ENCODE data around the gene TMEM161B. TPM values are rescaled to one million over a fixed set of nuclear protein-coding genes. Genes with fewer than 3 reads are reported as not detected.

TMEM161B gene
- total RNA-seq, result 16.7 and 16.9 TPM in 2 replicates
- long read RNA-seq, partial matches to known transcripts, result 2 of 10 reads
- long read RNA-seq, other reads (novel, unspliced or antisense), result 7 of 10 reads

DNA sequence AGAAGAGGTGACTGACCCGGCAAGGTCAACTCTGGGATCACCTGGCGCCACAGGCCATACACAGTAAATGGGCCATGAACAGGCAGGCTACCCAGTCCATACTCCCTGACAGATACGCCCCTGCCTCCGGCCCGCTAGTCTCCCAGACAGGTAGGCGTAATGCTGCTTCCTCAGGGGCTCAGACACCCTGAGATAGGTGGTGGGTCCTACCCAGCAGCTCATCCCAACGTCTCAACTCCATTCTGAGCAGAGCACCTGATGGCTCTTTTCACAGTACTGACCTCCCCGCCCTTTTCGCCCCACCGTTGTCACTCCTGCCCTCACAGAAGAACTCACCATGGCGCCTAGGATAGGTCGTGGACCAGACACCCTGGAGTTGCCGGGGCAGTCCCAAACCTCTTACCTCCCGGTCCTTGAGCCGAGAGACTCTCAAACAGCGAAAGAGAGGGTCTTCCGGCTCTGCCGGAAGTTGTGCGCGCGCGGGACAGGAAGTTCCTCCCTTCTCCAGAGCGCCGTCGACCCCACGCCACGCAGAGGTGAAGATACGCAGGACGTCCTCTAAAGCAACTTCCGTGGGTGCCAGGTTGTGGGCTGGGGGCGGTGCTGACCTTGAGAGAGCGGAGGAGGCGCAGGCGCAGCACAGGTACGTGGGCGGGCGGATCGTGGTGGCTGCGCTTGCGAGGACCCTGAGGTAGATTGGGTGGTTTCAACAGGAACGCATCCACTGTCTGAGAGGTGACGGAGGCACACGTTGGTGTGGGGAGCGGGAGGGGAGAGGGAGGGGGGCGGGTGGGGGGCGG lies at the start of gene TMEM161B:
TMEM161B (minus strand) TSS at position 461 of the 800 bp plus-strand sequence; CDS start at position 339, 122 bp downstream.
- peak within 1 kb of the TSS; percentile 97 for H3K27ac Mint-ChIP-seq (ENCODE audit: unreplicated experiment)
- DNase-seq (ENCODE audit: low read depth, low spot score), result peak; percentile 62
- TF ChIP-seq, protein P1, sequence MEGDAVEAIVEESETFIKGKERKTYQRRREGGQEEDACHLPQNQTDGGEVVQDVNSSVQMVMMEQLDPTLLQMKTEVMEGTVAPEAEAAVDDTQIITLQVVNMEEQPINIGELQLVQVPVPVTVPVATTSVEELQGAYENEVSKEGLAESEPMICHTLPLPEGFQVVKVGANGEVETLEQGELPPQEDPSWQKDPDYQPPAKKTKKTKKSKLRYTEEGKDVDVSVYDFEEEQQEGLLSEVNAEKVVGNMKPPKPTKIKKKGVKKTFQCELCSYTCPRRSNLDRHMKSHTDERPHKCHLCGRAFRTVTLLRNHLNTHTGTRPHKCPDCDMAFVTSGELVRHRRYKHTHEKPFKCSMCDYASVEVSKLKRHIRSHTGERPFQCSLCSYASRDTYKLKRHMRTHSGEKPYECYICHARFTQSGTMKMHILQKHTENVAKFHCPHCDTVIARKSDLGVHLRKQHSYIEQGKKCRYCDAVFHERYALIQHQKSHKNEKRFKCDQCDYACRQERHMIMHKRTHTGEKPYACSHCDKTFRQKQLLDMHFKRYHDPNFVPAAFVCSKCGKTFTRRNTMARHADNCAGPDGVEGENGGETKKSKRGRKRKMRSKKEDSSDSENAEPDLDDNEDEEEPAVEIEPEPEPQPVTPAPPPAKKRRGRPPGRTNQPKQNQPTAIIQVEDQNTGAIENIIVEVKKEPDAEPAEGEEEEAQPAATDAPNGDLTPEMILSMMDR (conservative IDR thresholded peaks at IDR 0.05), result no peak
- peaks cover 10% of the 10 kb centered on the region for H3K9me3 Mint-ChIP-seq
- H3K4me3 Mint-ChIP-seq, result peak within 1 kb of the TSS; percentile 99
- H3K27me3 Mint-ChIP-seq (ENCODE audit: low read depth), result no peaks in the 10 kb centered on the region
- peaks cover 53% of the 10 kb centered on the region for H3K4me1 Mint-ChIP-seq
- peaks cover 42% of the 10 kb centered on the region for H3K36me3 Mint-ChIP-seq (ENCODE audit: low read depth)

DNA sequence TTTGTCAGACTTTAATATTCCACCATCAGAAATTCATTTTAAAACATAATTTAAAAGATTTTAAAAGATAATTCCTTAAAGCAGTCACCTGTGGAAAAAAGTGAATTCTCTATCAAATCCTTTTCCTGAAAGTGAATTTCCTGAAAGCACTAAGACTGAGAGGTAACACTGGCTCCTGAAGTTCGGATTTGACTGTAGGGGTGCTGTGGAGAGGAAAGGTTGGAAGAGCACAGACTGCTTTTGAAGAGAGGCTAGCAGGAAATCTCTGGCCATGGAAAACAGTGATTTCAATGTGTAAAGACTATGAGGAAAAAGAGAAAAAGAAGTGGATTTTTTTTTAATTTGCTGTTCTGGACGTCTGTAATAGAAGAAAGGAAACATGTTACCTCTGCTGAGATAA lies 35.7 kb upstream of the TMEM161B start:
- TF ChIP-seq, protein P1 (conservative IDR thresholded peaks at IDR 0.05), result no peak
- DNase-seq (ENCODE audit: low read depth, low spot score), result no peak
- Mint-ChIP-seq H3K9me3 (peaks cover 6% of the 10 kb centered on the region), H3K4me3 (no peak overlapping the region), H3K36me3 (ENCODE audit: low read depth) (peaks cover 9% of the 10 kb centered on the region), H3K27me3 (ENCODE audit: low read depth) (no peaks in the 10 kb centered on the region), H3K27ac (ENCODE audit: unreplicated experiment) (no peak overlapping the region), H3K4me1 (peaks cover 4% of the 10 kb centered on the region)

DNA sequence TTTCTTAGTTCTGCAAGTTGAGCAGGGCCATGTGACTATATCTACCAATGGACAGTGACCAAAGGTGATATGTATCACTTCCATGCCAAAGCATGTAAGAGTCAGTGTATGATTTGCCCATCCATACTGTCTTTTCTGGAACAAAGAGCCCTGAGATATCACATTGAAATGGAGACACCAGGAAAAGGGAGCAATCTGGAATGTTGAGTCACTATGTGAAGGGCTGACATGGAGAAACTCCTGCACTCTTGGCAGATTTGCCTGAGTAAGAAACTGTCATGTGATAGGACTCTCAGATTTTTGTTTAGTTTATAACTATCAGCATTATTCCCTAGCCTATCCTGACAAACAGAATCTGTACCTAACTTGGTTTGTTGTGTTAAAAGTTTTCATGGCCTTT lies 29.8 kb upstream of the TMEM161B start:
- Mint-ChIP-seq H3K27me3 (ENCODE audit: low read depth) (no peaks in the 10 kb centered on the region), H3K4me1 (no peaks in the 10 kb centered on the region), H3K4me3 (no peak overlapping the region), H3K9me3 (no peaks in the 10 kb centered on the region), H3K36me3 (ENCODE audit: low read depth) (no peaks in the 10 kb centered on the region), H3K27ac (ENCODE audit: unreplicated experiment) (no peak overlapping the region)
- TF ChIP-seq, protein P1 (conservative IDR thresholded peaks at IDR 0.05), result no peak
- no peak for DNase-seq (ENCODE audit: low read depth, low spot score)

DNA sequence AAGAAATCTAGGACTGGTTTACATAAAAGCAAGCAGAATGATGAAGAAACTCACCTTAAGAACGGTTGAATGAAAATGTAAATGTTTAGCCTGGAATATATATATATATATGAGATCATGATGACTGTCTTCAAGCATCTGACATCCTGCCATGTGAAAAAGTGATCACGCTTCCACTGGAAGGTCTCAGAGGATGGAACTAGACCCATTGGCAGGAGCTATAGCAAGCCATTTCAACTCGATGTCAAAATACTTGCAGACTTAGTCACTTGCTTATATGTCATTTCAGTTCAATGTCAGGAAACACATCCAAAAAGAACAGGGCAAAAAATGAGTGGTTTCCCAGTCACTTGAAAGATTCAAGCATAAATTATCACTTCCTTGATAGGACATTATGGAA lies 22.2 kb upstream of the TMEM161B start:
- no peak overlapping the region for H3K4me3 Mint-ChIP-seq
- H3K36me3 Mint-ChIP-seq (ENCODE audit: low read depth), result peaks cover 16% of the 10 kb centered on the region
- no peaks in the 10 kb centered on the region for H3K4me1 Mint-ChIP-seq
- H3K27me3 Mint-ChIP-seq (ENCODE audit: low read depth), result no peaks in the 10 kb centered on the region
- no peak overlapping the region for H3K27ac Mint-ChIP-seq (ENCODE audit: unreplicated experiment)
- DNase-seq (ENCODE audit: low read depth, low spot score), result no peak
- no peaks in the 10 kb centered on the region for H3K9me3 Mint-ChIP-seq
- TF ChIP-seq, protein P1 (conservative IDR thresholded peaks at IDR 0.05), result no peak

DNA sequence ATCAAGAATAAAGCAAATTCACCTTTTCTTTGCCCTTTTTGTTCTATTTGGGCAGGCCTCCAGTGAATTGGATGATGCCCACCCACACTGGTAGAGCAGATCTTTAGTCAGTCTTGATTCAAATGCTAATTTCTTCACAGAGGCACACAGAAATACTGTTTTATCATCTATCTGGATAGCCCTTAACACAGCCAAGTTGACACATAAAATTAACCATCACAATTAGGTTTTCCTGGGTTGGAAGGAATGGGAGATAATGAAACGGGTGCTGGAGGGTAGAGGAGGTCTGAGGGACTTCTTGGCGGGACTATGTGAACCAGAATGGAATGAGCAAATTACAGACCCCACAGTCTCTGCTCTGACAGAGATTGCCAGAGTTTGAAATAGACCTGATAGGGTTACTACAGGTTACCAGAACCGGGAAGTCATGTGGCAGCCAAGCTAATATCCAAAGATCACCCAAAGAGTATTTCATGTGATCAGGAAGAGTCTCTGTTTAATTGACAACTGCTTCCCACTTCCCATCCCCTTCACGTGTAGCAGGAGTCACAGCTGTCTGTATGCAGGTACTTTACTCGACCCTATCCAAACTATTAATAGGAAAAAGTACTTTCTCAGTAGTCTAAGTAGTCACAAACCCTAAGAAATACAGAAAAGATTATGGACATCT lies 20.0 kb upstream of the TMEM161B start:
- Mint-ChIP-seq H3K4me3 (no peak overlapping the region), H3K27me3 (ENCODE audit: low read depth) (no peaks in the 10 kb centered on the region), H3K36me3 (ENCODE audit: low read depth) (peaks cover 16% of the 10 kb centered on the region), H3K9me3 (no peaks in the 10 kb centered on the region), H3K27ac (ENCODE audit: unreplicated experiment) (no peak overlapping the region), H3K4me1 (no peaks in the 10 kb centered on the region)
- DNase-seq (ENCODE audit: low read depth, low spot score), result no peak
- TF ChIP-seq, protein P1 (conservative IDR thresholded peaks at IDR 0.05), result no peak
